ENCODE data around the gene ENTPD8.
"Not testable (repeated sequence)": the region's sequence is repeated elsewhere in the genome, so short reads cannot be mapped to it uniquely, and the experiment has no call there.

The ENTPD8 gene

GRCh38 chr9:137474271-137474670 is 33.1 kb upstream of the ENTPD8 start:
- no peak for DNase-seq

- no peak for DNase-seq
Observed at GRCh38 chr9:137470785-137471184, 29.6 kb upstream of the ENTPD8 start.

- DNase-seq: no peak
Observed at GRCh38 chr9:137467896-137468295, 26.7 kb upstream of the ENTPD8 start.

GRCh38 chr9:137467161-137467581 is 26.0 kb upstream of the ENTPD8 start:
- no peak for DNase-seq

- DNase-seq: not testable (repeated sequence)
Observed at GRCh38 chr9:137466389-137467085, 25.4 kb upstream of the ENTPD8 start.

- DNase-seq: no peak
Observed at GRCh38 chr9:137465720-137466388, 24.7 kb upstream of the ENTPD8 start.

DNA sequence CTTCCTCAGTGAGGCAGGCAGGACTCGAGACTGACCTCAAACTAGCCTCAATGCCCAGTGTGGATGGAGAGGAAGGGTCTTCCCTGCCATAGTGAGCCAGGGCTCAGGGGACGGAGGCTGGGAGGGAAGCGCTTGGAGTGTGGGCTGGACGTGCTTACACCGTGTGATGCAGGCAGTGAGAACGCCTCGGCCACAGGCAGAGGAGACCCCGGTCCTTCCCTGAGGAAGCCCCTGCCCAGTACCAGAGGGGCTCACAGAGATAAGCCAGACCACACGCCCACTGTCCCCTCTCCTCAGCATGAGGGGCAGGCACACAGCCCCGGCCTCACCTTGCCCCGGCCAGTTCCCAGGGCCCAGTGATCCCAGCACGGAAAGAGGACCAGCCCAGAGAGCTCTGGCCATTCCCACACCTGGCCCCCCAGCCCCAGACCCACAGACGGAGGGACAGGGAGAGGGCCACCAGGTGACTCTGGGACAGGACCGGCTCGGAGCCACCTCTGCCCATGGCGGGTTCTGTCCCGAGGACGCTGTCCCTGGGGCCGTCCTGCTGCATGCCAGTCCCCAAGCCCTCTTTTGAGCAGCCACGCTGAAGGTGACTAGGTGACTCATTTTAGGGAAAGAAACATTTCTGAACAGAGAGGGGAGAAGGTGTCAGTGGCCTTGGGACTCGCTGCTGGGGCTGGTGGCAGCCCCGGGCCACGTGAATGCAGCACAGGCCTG is 24.0 kb upstream of the ENTPD8 start:
- DNase-seq: no peak

GRCh38 chr9:137464291-137464999 is 23.3 kb upstream of the ENTPD8 start:
- no peak for DNase-seq

DNA sequence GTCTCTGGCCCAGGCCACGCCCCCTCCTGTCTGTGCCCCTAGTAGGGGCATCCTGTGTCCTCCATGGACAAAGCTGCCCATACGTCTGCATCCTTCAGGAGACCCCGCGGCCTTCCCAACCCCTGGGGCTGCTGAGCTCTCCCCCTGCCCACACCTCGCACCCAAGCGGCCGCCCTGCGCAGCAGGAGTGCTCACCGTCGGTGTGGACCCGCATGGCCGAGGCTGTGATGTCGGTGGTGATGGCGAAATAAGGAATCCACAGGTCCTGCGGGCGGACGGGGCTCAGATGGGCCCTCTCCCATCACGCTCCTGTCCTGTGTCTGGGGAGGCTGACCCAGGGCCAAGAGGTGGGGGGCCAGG is 22.8 kb upstream of the ENTPD8 start:
- DNase-seq: no peak

DNA sequence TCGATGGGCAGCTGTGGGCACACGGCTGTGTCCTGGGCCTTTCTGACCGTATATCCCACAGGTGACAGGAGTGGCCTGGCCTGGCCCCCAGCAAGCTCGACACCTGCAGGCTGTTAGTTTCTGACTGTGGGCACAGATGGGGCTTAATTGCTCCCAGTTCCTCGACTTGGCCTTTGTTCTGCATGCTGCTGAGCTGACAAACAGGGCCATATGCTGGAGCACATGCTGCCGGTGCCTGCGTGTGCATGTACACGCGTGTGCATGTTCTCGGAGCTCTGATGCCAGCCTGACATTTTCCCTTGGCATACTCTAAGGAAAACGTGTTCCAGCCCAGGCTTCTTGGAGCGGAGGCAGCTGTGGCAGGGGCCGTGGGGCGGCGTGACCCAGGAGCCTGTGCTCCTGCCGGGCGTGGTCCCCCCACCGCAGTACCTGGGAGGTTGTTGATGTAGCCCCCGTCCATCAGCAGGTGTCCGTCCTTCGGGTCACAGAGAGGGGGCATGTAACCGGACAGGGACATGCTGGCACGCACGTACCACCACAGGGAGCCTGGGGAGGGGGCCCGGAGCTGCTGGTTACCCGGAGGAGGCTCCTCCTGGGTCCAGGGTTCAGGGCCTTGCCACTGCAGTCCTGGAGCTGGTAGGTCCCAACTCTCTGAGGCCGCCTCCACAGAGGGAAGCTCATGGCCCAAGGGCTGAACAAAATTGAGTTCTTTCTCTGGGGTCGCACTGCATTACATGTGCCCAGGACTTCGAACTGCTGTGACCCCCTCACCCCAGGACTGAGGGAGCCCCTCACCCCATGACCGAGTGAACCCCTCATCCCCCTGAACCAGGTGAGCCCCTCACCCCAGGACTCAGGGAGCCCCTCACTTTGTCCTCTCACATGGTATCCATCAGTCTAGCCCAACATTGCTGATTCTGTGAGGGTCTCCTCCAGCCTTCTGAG is 22.1 kb upstream of the ENTPD8 start:
- DNase-seq: peak; percentile 71

- DNase-seq: no peak
Observed at GRCh38 chr9:137462396-137462985, 21.3 kb upstream of the ENTPD8 start.

- no peak for DNase-seq
Observed at GRCh38 chr9:137461663-137462395, 20.7 kb upstream of the ENTPD8 start.

DNA sequence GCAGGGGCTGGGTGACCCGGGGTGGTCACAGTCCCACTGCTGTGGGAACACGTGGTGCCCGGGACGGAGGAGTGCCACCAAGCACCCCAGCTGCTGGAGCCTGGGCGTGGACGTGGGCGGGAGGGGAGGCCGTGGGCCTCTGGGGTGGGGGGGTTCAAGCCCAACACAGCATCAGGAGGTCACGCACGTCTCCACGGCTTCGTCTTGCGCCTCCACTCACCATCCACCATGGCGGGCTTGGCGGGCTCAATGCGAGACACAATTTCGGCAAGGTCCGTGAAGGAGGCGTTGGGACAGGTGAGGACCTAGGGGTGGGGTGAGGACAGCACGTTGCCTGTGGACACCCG is 20.1 kb upstream of the ENTPD8 start:
- DNase-seq: no peak

DNA sequence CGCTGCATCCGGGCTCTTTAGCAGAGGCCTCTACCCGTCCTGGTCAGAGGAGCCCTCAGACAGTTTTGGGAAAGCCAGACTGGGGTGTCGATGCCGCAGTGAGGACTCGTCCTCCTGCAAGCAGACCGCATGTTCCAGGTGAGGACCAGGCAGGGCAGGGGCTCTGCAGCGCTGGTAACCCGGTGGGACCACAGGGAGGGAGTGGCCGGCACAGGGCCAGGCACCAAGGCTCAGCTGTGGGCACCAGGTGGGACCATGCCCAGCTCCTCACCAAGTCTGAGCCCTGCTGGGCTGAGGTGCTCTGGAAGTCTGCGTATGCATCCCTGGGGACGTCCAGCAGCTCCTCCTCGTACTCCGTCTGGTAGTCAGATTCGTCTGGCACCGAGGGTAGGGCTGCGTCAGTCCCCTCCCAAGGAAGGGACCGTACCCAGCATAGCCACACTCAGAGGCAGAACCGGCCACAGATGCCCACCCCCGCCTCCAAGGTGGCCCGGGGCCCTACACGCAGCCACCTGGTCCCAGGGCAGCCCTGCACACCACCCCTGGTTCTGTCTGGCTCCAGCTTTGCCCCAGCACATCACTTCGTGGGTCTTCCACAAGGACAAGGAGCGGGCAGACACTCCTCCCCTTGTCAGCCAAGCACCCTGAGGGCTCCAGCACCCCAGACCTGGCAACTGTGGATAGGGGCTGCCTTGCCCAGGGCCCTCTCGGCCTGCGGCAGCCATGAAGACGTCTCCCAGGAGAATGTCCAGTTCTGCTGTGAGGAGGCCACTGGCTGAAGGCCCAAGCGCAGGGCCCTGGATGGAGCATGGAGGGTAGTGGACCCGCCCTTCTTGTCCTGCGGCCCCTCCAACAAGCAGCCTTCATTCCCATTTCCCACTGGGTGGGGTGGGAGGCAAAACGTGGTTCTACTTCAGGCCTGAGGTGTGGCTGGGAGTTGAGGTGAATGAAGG is 19.5 kb upstream of the ENTPD8 start:
- DNase-seq: no peak

GRCh38 chr9:137459601-137460362 is 18.6 kb upstream of the ENTPD8 start:
- DNase-seq: no peak

DNA sequence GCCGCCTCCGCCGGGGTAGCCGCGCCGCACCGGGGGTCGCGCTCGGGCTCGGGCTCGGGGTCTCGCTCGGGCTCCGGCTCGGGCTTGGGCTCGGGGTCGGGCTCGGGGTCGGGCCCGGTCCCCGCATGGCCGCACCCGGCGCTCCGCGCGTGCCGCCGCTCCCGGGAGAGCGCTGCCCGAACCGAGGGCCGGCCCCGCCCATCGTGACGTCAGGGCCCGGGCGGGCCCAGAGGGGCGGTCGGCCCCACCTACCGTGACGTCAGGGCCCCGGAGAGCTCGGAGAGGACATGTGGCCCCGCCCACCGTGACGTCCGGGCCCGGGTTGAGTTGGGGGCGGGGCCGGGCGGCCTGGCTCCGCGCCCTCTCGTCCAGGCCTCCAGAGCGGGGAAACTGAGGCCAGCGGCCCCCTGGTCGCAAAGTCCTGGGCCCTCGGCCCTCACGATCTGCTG is 18.0 kb upstream of the ENTPD8 start, which contains the start of gene NSMF:
Gene NSMF, minus strand, starts transcription at position 183 of the 449 bp plus-strand sequence. CDS start 232 bp downstream, outside the sequence.
- DNase-seq: peak; percentile 55

- peak; percentile 78 for DNase-seq
Observed at GRCh38 chr9:137458194-137459151, 17.3 kb upstream of the ENTPD8 start.
